Measurements from ENCODE around the gene SUN1.

Gene SUN1

DNA sequence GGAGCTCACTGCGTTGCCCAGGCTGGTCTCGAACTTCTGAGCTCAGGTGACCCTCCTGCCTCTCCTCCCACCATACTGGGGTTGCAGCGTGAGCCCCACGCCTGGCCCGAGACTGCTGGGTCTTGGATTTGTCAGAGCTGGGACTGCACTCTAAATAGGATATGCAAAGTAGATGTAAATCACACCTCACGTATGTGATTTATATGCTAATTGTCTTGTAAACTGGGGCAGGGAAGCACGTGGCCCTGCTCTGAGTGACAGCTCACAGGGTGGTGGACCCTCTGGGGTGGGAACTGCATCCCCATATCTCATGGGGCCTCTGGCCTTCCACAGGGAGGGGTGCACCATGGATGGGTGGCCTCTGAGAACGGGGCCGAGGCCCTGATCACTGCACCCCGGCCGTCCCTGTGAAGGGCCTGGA is 78.2 kb downstream of the SUN1 start:
- TF ChIP-seq, protein P1, sequence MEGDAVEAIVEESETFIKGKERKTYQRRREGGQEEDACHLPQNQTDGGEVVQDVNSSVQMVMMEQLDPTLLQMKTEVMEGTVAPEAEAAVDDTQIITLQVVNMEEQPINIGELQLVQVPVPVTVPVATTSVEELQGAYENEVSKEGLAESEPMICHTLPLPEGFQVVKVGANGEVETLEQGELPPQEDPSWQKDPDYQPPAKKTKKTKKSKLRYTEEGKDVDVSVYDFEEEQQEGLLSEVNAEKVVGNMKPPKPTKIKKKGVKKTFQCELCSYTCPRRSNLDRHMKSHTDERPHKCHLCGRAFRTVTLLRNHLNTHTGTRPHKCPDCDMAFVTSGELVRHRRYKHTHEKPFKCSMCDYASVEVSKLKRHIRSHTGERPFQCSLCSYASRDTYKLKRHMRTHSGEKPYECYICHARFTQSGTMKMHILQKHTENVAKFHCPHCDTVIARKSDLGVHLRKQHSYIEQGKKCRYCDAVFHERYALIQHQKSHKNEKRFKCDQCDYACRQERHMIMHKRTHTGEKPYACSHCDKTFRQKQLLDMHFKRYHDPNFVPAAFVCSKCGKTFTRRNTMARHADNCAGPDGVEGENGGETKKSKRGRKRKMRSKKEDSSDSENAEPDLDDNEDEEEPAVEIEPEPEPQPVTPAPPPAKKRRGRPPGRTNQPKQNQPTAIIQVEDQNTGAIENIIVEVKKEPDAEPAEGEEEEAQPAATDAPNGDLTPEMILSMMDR (IDR thresholded peaks at IDR 0.05; ENCODE audit: insufficient read depth, missing control alignments), result no peak
- FAIRE-seq (no peak), DNase-seq (ENCODE audit: insufficient read length, low spot score) (no peak)

DNA sequence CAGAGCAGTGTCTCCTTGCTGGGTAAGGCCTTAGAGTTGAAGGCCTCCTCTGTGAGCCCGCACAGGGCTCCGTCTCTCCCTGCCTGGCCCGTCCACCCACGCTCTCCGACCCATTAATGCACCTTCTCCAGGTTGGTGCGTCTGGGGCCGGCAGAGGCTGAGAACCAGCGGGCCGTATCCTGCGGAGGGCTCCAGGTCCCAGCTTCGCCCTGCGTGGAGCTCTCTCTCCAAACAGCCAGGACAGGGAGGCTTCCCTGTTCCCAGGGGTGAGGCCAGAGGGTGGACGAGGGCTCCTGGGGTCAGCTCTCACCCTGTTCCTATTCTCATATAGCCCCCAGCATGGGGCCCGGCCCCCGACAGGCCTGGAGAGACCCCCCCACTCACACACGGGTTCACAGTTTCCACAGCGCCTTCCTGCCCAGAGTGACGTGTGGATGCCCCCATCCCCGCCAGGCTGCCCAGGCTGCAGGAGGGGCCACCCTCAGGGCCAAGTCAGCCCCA is 78.7 kb downstream of the SUN1 start:
- FAIRE-seq (no peak), DNase-seq (ENCODE audit: insufficient read length, low spot score) (no peak)
- TF ChIP-seq, protein P1 (IDR thresholded peaks at IDR 0.05; ENCODE audit: insufficient read depth, missing control alignments), result no peak

DNA sequence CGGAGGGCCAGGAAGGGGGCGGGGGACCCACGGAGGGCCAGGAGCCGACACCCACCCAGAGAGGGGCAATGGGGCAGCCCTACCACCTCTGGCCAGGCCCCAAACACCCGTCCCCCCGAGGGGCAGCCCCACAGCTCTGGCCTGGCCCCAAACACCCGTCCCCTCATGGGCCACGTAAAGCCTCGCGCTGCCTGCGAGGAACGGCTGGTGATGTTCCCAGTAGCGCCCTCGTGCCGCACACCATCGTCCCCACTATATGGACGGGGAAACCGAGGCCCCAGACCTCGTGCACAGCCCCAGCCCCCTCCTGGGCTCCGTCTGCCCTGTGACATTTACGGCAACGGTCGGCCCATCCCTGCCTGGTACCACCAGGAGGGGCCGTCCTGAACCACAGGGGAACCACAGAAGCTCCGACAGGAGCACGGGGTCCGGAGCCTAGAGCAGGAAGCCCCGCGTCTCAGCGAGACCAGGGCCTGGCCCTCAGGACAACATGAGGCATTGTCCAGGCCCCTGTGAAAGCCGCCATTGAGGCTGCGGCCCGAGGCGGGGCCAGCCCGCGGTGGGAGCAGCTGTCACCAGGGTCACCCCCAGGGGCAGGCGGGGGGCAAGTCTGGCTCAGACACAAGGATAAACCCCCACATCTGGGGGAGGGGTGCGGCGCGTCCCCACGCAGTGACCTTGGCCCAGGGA is 79.7 kb downstream of the SUN1 start:
- no peak for FAIRE-seq
- DNase-seq (ENCODE audit: insufficient read length, low spot score), result no peak
- TF ChIP-seq, protein P1 (IDR thresholded peaks at IDR 0.05; ENCODE audit: insufficient read depth, missing control alignments), result no peak

DNA sequence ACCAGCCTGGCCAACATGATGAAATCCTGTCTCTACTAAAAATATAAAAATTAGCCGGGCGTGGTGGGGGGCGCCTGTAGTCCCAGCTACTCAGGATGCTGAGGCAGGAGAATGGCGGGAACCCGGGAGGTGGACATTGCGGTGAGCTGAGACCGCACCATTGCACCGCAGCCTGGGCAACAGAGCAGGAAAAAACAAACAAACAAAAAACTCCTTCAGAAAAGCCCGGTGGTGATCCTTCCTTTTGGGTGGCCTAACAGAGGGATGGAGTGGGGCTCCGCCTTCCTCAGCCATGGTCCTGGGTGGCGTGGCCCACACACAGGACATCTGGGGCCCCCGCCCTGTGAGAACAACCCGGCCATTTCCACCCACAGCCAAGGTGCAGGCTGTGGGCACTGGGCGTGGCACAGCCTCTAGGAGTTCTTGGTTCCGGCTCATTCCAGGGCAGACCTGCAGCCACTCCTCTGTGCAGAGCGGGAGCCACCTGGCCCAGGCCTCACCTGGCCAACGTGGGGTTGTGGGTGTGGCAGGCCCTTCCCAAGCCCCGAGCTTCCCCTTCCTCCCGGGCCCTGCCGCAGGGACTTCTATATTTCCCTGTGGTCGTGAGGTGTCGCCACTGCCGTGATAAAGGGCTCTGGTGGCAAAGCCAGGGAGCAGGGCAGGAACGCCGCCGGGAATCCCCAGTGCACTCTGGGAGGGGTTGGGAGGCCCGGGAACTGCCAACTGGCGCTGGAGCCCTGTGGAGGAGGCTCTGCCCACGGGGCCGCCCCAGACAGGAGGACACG is 81.7 kb downstream of the SUN1 start:
- TF ChIP-seq, protein P1 (IDR thresholded peaks at IDR 0.05; ENCODE audit: insufficient read depth, missing control alignments), result no peak
- DNase-seq (ENCODE audit: insufficient read length, low spot score) (no peak), FAIRE-seq (no peak)

DNA sequence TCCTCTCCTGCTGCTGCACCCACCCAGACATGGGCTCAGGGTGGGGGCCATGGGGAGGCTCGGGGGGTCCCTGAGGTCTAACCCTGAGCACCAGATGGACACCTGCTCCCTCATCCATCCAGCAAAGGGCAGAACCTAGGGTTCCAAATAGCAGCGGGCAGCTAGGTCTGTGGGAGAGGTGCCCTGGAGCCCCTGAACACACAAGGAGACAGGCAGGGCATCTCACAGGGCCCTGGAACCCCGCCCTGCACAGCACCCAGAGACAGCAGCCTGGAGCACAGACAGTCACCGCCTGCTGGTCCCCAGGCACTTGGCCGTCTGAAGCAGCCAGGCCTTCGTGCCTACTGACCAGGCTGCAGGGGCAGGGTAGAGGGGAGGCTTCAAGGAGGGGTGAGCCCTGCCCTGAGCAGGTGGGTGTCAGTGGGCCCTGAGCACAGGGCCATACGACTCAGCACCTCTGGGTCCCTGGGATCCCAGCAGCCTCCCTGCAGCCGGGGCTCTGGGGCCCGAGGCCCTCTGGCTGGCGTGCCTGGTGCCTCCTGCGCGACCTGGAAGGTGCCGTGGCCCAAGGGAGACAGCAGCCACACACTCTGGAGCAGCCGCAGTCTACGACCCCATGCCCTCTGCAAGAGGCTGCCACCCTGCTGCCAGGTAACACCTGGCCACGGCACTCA is 82.4 kb downstream of the SUN1 start:
- FAIRE-seq, result no peak

DNA sequence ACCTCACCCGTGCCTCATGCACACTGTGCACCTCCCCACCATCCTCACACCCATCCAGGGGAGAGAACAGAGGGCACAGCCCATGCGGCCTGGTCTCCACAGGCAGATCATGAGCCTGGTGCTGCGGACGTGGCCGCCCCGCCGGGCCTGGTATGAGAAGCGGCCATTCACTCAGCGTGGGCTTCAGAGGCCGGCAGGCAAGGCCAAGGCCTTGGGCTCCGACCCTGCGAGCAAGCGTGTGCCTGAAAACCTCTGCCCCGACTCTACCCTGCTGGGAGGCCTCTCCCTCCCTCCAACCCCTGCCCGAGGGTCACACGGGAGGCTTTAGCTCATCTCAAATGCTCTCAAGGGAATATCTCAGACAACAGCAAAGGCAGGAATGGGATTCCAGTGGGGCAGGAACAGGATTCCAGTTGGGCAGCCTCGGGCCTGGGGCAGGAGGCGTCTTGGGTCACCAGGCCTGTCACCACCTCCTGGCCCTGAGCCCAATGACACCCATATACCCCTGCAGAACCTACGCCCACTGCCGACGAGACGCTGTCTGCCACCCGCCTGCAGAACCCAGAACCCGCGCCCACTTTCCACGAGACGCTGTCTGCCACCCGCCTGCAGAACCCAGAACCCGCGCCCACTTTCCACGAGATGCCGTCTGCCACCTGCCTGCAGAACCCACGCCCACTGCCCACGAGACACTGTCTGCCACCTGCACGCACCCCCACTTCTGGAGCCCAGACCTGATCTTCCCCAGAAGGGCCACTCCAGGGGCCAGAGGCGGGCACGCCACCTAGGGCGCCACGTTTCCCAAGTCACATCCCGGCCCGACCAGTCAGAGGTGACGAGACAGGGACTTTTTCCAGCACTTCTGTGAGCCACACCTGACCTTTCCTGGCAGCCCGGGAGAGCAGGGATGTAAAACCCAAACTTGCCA is 83.3 kb downstream of the SUN1 start:
- TF ChIP-seq, protein P1 (IDR thresholded peaks at IDR 0.05; ENCODE audit: insufficient read depth, missing control alignments), result no peak
- FAIRE-seq (no peak), DNase-seq (ENCODE audit: insufficient read length, low spot score) (no peak)

More for the DNA sequence above, 82.4 kb downstream of the SUN1 start:
- TF ChIP-seq, protein P1 (IDR thresholded peaks at IDR 0.05; ENCODE audit: insufficient read depth, missing control alignments), result no peak
- no peak for DNase-seq (ENCODE audit: insufficient read length, low spot score)

Measured in D721Med (cell line).